Measurements from ENCODE around the gene UGT1A3.

The UGT1A3 gene

DNA sequence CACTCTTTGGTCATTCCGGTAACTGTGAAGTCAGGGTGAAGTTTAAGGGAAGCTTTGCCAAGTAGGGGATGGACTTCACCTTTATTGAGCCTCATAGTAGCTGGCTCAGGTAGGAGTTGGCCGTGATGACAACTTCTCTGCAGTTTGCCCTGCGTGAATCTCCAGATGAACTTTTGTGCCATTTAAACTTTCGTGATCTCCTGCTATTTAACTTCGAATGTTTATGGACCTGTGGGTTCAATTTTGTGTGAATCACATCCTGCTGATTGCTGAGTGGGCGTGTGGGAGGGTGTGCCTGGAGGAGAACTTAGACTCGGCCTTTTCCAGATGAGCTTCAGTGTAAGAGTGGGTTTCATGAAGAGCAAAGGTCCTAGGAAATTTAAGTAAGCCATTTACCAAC, 35.4 kb downstream of the UGT1A3 start:
- no peak overlapping the region for H3K9ac ChIP-seq (ENCODE audit: low read depth, low read length)
- no peak overlapping the region for H3K27ac ChIP-seq (ENCODE audit: low read length)
- H3K79me2 ChIP-seq (ENCODE audit: insufficient read depth, low read length), result no peaks in the 10 kb centered on the region
- H3K27me3 ChIP-seq (ENCODE audit: insufficient read depth, low read length, poor library complexity), result peaks cover 10% of the 10 kb centered on the region
- H3K36me3 ChIP-seq (ENCODE audit: insufficient read depth, low read length), result no peaks in the 10 kb centered on the region
- no peak overlapping the region for H2AFZ ChIP-seq (ENCODE audit: low read depth, low read length)
- no peaks in the 10 kb centered on the region for H3K4me1 ChIP-seq (ENCODE audit: insufficient read depth, low read length)
- no peak overlapping the region for H3K4me3 ChIP-seq (ENCODE audit: low read depth in 1 of 2, low read length in 2 of 2)
- no peaks in the 10 kb centered on the region for H3K9me3 ChIP-seq (ENCODE audit: insufficient read depth, low read length, severe bottlenecking)
- ATAC-seq (ENCODE audit: insufficient read depth, low read depth) (no peak), DNase-seq (no peak)
- no peak overlapping the region for H3K4me2 ChIP-seq (ENCODE audit: insufficient read depth, low read length)
- H4K20me1 ChIP-seq (ENCODE audit: insufficient read depth, low read length), result no peaks in the 10 kb centered on the region
- TF ChIP-seq, protein P1, sequence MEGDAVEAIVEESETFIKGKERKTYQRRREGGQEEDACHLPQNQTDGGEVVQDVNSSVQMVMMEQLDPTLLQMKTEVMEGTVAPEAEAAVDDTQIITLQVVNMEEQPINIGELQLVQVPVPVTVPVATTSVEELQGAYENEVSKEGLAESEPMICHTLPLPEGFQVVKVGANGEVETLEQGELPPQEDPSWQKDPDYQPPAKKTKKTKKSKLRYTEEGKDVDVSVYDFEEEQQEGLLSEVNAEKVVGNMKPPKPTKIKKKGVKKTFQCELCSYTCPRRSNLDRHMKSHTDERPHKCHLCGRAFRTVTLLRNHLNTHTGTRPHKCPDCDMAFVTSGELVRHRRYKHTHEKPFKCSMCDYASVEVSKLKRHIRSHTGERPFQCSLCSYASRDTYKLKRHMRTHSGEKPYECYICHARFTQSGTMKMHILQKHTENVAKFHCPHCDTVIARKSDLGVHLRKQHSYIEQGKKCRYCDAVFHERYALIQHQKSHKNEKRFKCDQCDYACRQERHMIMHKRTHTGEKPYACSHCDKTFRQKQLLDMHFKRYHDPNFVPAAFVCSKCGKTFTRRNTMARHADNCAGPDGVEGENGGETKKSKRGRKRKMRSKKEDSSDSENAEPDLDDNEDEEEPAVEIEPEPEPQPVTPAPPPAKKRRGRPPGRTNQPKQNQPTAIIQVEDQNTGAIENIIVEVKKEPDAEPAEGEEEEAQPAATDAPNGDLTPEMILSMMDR (IDR thresholded peaks at IDR 0.05; ENCODE audit: borderline replicate concordance, extremely low read depth, low read length, poor library complexity, severe bottlenecking), result no peak
- no peak for TF ChIP-seq EZH2 (IDR thresholded peaks at IDR 0.05; ENCODE audit: borderline replicate concordance, low read depth, low read length, severe bottlenecking)

DNA sequence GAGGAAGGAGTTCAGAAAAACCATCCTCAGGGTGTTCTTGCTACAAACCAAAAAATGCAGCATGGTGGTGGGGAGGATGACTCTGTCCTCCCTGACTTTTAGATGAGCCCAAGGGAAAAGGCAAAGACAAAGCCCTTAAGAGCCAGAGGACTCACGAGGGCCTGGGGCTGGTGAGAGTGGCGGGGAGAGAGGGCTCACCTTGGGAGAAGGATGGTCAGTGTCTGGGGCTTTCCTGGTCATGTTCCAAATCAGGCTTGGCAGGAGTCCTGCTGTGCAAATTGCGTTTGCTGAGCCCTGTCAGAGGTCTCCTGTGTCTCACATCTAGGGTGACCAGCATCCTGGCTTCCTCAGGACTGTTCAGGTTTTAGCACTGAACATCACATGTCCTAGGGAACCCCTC, 35.9 kb downstream of the UGT1A3 start:
- H3K4me3 ChIP-seq (ENCODE audit: low read depth in 1 of 2, low read length in 2 of 2), result no peak overlapping the region
- no peaks in the 10 kb centered on the region for H3K9me3 ChIP-seq (ENCODE audit: insufficient read depth, low read length, severe bottlenecking)
- H3K27me3 ChIP-seq (ENCODE audit: insufficient read depth, low read length, poor library complexity), result peaks cover 10% of the 10 kb centered on the region
- no peak overlapping the region for H3K4me2 ChIP-seq (ENCODE audit: insufficient read depth, low read length)
- H4K20me1 ChIP-seq (ENCODE audit: insufficient read depth, low read length), result no peaks in the 10 kb centered on the region
- no peak for DNase-seq
- H3K27ac ChIP-seq (ENCODE audit: low read length), result no peak overlapping the region
- no peak overlapping the region for H2AFZ ChIP-seq (ENCODE audit: low read depth, low read length)
- no peak overlapping the region for H3K9ac ChIP-seq (ENCODE audit: low read depth, low read length)
- no peak for TF ChIP-seq EZH2 (IDR thresholded peaks at IDR 0.05; ENCODE audit: borderline replicate concordance, low read depth, low read length, severe bottlenecking)
- TF ChIP-seq, protein P1 (IDR thresholded peaks at IDR 0.05; ENCODE audit: borderline replicate concordance, extremely low read depth, low read length, poor library complexity, severe bottlenecking), result no peak
- no peak for ATAC-seq (ENCODE audit: insufficient read depth, low read depth)
- no peaks in the 10 kb centered on the region for H3K79me2 ChIP-seq (ENCODE audit: insufficient read depth, low read length)
- no peaks in the 10 kb centered on the region for H3K4me1 ChIP-seq (ENCODE audit: insufficient read depth, low read length)
- H3K36me3 ChIP-seq (ENCODE audit: insufficient read depth, low read length), result no peaks in the 10 kb centered on the region

DNA sequence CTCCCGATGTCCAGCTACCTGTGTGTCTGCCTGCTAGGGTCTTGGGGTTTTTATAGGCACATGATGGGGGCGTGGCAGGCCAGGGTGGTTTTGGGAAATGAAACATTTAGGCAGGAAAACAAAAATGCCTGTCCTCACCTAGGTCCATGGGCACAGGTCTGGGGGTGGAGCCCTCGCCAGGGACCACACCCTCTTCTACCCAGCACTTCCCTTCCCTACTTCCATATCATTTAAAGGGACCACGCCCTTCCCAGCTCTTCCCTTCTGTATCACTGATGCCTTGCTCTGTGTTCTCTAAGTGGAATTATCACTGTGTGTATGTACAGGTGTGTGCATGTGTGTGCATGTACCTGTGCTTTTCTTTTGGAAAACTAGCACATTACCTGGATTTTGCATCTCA, 37.6 kb downstream of the UGT1A3 start:
- no peaks in the 10 kb centered on the region for H3K36me3 ChIP-seq (ENCODE audit: insufficient read depth, low read length)
- no peak overlapping the region for H3K9ac ChIP-seq (ENCODE audit: low read depth, low read length)
- DNase-seq, result no peak
- no peak overlapping the region for H2AFZ ChIP-seq (ENCODE audit: low read depth, low read length)
- TF ChIP-seq EZH2 (IDR thresholded peaks at IDR 0.05; ENCODE audit: borderline replicate concordance, low read depth, low read length, severe bottlenecking), result no peak
- TF ChIP-seq, protein P1 (IDR thresholded peaks at IDR 0.05; ENCODE audit: borderline replicate concordance, extremely low read depth, low read length, poor library complexity, severe bottlenecking), result no peak
- no peaks in the 10 kb centered on the region for H3K79me2 ChIP-seq (ENCODE audit: insufficient read depth, low read length)
- H4K20me1 ChIP-seq (ENCODE audit: insufficient read depth, low read length), result no peaks in the 10 kb centered on the region
- no peak overlapping the region for H3K4me2 ChIP-seq (ENCODE audit: insufficient read depth, low read length)
- no peak overlapping the region for H3K4me3 ChIP-seq (ENCODE audit: low read depth in 1 of 2, low read length in 2 of 2)
- peaks cover 7% of the 10 kb centered on the region for H3K27me3 ChIP-seq (ENCODE audit: insufficient read depth, low read length, poor library complexity)
- H3K9me3 ChIP-seq (ENCODE audit: insufficient read depth, low read length, severe bottlenecking), result no peaks in the 10 kb centered on the region
- no peaks in the 10 kb centered on the region for H3K4me1 ChIP-seq (ENCODE audit: insufficient read depth, low read length)
- no peak for ATAC-seq (ENCODE audit: insufficient read depth, low read depth)
- H3K27ac ChIP-seq (ENCODE audit: low read length), result no peak overlapping the region

DNA sequence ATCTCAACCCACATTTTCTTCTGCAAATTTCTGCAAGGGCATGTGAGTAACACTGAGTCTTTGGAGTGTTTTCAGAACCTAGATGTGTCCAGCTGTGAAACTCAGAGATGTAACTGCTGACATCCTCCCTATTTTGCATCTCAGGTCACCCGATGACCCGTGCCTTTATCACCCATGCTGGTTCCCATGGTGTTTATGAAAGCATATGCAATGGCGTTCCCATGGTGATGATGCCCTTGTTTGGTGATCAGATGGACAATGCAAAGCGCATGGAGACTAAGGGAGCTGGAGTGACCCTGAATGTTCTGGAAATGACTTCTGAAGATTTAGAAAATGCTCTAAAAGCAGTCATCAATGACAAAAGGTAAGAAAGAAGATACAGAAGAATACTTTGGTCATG, 39.2 kb downstream of the UGT1A3 start:
- H3K9ac ChIP-seq (ENCODE audit: low read depth, low read length), result no peak overlapping the region
- no peaks in the 10 kb centered on the region for H4K20me1 ChIP-seq (ENCODE audit: insufficient read depth, low read length)
- DNase-seq, result no peak
- no peak overlapping the region for H3K27ac ChIP-seq (ENCODE audit: low read length)
- H3K4me1 ChIP-seq (ENCODE audit: insufficient read depth, low read length), result no peaks in the 10 kb centered on the region
- no peak overlapping the region for H3K4me3 ChIP-seq (ENCODE audit: low read depth in 1 of 2, low read length in 2 of 2)
- no peak for ATAC-seq (ENCODE audit: insufficient read depth, low read depth)
- no peaks in the 10 kb centered on the region for H3K9me3 ChIP-seq (ENCODE audit: insufficient read depth, low read length, severe bottlenecking)
- H3K4me2 ChIP-seq (ENCODE audit: insufficient read depth, low read length), result no peak overlapping the region
- no peak for TF ChIP-seq EZH2 (IDR thresholded peaks at IDR 0.05; ENCODE audit: borderline replicate concordance, low read depth, low read length, severe bottlenecking)
- TF ChIP-seq, protein P1 (IDR thresholded peaks at IDR 0.05; ENCODE audit: borderline replicate concordance, extremely low read depth, low read length, poor library complexity, severe bottlenecking), result no peak
- H3K36me3 ChIP-seq (ENCODE audit: insufficient read depth, low read length), result no peaks in the 10 kb centered on the region
- H3K79me2 ChIP-seq (ENCODE audit: insufficient read depth, low read length), result no peaks in the 10 kb centered on the region
- no peak overlapping the region for H2AFZ ChIP-seq (ENCODE audit: low read depth, low read length)
- peaks cover 7% of the 10 kb centered on the region for H3K27me3 ChIP-seq (ENCODE audit: insufficient read depth, low read length, poor library complexity)

All from DND-41 (cell line).